Putamen (tissue), 1 donor: Measurements from ENCODE around the gene DDX19B.
"Not testable (repeated sequence)": the region's sequence is repeated elsewhere in the genome, so short reads cannot be mapped to it uniquely, and the experiment has no call there.

Experiments
- DNase-seq: peaks from one replicate; pipeline ENCODE4 v3.0.0-alpha.2; 2016; ENCODE audit warnings: low spot score

Gene DDX19B

DNA sequence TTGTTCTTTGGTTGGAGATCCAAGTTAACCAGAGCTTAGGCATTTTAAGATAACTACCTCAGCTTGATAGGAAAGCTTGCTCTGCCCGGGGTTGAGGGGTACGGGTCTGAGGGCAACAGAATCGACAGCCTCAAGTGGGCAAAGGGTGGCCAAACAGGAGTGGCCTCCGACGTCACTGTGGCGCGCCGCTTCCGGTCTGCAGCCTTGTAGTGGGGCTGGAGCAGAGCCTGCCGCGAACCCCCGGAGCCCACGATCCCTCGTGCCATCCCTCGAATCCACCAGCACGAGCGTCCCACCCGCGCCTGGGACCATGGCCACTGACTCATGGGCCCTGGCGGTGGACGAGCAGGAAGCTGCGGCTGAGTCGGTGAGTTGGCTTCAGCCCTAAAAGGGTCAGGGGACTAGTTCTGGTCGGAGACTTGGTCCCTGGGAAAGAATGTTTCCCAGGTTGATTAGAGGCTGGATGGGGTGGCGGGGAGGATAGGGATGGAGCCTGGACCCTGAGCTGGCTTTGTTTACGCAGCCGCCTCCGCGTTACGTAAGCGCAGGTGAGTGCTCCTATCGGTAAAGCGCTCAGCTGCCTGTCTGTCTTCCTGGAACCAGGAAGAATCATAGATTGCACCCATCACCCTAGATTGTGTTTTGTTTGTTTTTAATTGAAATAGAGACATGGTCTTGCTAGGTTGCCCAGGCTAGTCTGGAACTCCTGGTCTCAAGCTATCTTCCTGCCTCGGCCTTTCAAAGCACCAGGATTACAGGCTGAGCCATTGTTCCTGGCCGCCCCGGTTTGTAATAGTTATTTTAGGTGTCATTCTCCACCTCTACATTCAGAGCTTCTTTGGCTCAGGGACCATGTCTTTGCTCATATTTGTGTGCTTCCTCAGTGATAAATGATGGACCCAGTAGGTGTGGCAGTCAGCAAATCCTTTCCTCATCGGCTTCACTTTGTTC is at the start of gene DDX19B:
Gene DDX19B (plus strand): TSS at position 199 of the 951 bp plus-strand sequence. CDS start 112 bp downstream, at position 311.
- peak; percentile 67 for DNase-seq

DNA sequence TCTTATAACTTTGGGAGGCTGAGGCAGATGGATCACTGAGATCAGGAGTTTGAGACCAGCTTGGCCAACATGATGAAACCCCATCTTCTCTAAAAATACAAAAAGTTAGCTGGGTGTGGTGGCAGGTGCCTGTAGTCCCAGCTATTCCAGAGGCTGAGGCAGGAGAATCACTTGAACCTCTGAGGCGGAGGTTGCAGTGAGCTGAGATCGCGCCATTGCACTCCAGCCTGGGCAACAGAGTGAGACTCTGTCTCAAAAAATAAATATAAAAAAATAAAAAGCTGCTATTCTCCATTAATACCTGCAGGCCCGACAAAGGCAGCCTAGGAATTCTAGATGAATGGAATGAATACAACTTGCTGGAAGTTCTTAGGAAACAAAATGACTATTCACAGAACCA is 49.3 kb upstream of the DDX19B start:
- DNase-seq, result not testable (repeated sequence)

DNA sequence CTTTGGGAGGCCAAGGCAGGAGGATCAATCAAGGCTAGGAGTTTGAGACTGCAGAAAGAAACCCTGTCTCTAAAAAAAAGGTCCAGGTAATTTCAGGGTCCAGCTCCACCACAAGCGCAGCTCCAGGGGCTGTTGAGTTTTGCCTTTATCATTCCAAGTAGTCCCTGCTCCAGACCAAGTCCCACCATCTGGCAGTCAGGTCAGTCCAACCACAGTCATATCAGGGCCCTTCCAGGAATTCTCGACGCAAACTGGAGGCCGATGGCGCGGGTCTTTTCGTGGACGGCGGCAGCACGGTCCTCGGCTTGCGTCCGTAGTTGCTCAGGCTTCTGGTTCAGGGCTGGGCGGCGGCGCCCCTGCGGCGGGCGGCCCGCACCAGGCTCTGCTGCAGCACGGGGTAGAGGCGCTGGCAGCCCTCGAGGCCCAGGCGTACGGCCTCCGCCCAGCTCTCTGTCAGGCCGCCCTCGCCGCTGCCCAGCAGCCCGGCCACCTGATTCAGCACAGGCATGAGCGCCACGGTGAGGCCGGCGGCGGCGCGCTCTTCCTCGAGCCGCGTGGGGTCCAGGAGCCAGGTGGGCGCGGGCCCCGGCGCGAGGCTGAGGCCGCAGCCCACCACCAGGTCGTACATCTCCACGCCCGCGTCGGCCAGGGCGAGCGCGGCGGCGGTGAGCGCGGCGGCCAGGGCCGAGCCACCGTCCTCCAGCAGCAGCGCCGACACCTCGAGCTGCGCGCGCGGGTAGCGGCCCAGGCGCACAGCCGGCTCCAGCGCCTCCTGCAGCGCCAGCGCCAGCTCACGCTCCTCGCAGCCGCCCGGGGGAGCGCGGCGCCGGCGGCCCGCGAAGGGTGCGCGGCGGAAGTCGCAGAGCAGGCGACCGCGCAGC is 48.0 kb upstream of the DDX19B start:
- no peak for DNase-seq

DNA sequence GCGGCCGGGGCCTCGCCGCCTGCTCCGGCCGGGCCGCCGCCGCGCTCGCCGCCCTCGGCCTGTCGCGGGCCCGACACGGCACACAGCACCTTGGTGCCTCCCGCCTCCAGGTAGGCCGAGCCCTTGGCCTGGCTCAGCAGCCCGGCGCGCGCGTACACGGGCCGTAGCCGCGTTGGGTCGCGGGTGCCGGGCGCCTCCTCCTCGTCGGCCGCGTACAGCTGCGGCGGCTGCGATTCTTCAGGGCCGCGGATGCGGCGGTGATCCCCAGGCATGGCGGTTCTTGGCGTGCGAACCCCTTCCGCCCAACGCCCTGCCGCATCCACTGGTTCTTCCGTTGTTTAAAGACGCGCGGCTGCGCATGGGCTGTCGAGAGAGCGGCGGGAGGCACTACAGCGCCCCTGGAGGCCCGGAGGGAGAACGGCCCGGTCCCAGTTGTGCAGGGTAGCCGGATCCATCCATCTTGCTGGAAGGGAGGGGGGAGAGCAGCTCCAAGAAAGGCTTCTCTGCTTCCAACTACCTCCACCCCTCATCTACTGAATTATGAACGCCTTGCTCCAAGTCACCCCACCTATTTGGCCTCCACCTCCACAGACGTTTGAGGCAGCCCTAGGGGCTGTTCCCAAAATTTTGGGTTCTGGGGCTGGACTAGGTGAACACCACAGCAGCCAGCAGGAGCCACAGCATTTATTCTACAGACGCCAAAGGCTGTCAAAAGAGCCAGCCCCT is 47.2 kb upstream of the DDX19B start, which contains the start of gene EXOSC6:
Gene EXOSC6 (minus strand): TSS at position 312 of the 726 bp plus-strand sequence. CDS start 40 bp downstream, at position 272.
- peak; percentile 92 for DNase-seq

DNA sequence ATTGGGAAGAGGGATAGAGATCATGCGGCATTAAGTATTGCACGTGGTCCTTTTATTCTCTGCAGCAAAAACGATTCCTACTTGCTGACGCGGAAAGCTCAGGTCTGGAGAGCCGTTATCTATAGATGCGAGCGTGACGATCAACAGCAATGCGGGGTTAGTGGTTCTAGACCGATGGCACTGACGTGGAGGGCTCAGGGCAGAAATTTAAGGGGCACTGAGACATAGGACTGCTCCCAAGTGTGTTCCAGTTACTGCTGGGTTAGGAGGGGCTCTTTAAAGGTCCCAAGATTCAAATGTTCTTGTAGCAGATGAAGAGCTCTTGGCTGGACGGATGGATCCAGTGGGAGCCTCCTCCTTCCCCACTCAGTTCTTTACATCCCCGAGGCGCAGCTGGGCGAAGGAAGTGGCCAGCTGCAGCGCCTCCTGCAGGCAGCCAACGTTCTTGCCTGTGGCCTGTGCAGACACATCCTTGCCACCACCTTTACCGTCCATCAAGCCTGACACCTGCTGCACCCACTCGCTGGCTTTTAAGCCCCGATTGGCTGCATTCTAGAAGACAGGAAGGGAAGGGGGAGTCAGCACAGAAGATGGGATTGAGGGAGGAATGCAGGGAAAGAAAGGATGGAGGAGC is 46.5 kb upstream of the DDX19B start:
- DNase-seq, result no peak

DNA sequence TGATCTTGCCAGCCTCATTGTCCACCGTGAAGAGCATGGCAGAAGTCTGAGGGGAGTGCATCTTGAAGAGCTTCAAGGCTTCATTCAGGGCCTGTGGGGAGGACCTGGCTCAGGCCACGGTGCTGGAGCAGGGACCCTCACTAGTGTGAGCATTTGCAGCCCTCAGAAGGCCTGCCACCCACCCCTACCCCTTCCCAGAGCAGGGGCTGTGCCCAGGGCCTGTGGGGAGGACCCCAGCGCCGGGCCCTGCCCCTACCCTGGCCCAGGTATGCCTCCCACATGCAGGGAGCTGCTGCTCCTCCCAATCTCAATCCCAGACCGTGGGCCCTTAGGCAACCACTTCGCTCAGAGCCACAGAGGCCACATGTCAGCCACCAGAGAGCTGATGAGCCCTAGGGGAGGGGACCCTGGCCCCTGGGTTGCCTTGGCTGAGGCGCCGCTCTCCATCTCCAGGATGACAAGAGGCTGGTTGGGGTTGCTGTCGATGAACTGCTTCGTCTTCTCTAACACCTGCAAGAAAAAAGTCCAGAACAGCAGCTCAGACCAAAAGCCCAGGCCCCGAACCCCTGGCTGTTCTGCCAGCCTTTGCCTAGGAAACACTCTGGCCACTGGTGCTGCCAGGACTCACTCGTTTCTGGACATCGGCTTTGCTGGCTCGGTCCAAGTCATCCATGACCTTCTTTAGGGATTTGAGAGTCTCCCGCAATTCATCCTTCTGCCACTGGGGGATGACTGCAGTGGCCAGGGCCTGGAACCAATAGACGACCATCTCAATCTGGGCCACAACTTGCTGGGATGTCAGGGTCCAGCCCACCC is 45.5 kb upstream of the DDX19B start:
- no peak for DNase-seq

DNA sequence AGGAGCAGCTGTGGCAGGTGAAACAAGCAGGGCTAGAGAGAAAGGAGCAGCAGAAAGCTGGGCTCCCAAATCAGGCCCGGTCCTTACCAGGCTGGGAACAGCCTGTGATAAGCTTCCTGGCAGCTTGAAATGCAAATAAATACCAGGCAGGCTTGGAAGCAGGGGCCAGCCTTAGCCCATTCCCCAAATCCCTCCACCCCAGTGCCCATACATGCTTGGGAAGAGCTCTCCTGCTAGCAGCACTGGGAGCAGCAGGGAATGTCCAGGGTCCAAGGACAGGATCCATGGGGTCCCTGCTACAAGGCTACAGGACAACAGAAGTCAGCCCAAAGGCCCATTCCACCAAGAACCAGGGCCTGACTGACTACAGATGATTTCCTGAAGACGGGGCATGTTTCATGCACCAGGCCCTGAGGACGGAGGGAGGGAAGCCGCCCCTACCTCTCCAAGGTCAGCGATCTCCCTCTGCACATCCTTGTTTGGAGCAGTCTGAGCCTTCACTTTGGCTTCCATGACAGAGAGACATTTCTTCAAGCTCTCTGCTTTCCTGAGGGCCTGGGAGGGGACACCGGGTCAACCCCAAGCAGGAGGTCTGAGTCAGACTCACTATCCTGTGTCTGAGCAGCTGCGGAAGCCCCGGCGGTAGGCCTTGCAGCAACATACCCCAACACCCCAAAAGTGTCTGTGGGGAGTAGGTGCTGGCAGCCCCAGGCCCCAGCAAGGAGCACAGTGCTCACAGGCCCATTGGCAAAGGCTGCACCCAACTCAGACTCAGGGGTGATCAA is 44.6 kb upstream of the DDX19B start:
- DNase-seq, result no peak

DNA sequence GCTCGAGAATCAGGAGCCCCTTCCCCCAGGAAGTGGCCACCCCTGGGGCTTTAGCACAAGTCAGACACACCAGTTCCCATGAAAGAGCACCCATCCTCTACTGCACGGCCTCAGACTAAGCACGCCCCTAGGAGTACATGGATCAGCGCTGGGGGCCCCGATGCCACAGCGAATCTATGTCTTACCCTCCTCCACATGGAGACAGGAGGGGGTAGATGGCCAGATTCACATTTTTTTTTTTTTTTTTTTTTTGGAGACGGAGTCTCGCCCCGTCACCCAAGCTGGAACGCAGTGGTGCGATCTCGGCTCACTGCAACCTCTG is 44.1 kb upstream of the DDX19B start:
- DNase-seq, result no peak

DNA sequence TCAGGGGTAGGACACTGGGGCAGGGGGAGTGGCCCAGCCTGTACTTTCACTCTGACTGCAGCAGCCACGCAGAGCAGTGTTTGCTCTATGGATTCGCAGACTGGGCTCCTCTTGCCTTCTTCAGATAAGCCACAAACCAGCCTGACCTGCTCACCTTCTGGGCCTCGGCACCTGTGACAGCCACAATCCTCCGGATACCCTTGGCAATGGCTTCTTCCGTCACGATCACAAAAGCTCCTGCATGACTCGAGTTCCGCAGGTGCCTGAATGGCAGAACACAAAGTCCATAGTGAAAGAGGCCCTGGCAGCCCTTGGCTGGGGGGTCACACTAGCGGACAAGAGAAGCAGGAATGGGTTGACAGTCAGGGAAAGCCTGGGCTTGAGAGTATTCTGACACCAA is 43.4 kb upstream of the DDX19B start:
- DNase-seq, result no peak

DNA sequence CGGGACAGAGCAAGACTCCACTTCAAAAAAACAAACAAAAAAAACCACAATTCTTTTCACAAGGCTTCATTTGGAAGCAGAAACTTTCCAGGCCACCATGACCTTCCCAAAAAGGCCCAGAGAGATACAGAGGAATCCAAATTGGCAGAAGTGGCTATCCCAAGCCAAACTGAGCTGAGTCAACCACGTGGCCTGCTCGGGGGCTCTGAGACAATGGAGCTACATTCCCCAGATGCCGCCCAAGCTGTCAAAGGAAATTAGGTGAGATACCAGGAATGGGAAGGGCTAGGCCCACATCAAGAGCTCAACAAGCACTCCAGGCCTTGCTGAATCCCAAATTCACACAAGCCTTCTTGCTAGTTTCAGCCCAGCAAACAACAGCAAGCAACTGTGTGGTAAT is 41.6 kb upstream of the DDX19B start:
- no peak for DNase-seq

DNA sequence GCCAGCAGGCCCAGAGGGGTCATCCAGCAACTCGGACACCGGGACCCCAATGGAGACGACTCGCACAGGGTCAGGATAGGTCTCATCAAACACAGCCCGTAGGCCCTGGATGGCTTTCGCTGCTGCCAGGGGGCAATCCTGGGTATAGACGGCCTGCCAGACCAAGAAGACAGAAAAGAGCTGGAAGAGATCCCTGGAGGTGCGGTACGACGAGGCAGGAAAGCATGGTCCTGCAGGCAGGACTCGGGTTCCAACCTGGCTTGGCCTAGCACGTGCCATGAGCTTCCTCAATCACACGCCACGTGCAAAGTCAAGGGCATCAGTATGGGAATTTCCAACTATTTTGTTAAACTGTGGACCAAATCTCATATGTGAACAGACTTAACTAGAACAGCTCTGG is 40.9 kb upstream of the DDX19B start:
- no peak for DNase-seq

DNA sequence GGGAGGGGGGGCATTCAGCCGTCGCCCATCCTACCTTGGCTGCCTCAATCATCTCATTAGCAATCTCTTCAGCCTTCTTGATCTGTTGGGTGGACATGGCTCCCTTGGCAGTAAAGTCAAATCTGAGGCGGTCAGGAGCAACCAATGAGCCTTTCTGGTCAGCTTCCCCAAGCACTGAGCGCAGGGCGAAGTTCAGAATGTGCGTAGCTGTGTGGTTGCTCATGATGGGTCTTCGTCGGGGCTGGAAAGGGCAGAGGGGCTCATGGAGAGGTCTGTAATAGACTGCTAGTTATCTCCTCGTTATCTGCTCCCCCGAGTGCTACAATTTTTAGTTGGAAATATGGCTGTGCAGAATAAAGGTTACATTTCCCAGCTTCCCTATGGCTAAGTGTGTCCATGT is 40.0 kb upstream of the DDX19B start:
- DNase-seq, result no peak

DNA sequence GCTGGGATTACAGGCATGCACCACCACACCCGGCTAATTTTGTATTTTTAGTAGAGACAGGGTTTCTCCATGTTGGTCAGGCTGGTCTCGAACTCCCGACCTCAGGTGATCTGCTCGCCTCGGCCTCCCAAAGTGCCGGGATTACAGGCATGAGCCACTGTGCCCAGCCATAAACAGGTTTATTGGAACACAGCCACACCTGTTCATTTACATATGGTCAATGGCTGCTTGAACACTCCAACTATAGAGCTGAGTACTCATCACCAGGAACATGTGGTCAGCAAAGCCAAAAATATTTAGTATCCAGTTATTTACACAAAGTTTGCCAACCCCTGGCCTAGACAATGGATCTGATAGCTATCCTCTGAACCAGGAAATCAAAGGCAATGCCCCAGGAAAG is 39.1 kb upstream of the DDX19B start:
- not testable (repeated sequence) for DNase-seq

DNA sequence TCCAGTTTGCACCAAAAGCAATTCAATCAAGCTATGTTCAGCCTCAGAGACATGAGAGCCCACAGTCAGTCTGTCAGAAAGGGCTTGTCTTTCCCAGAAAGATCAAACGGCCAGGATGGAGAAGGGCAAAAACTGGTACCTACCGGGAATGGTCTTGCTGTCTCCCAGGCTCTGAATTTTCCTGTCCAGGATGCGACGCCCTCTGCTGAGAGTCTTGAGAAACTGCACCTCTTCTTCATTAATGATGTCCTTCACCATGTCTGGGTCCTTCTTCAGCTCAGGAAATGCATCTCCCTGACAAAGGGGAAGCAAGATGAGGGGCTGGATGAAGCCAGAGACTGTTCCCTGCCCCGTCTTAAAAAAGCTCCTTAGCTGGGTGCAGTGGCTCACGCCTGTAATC is 31.5 kb upstream of the DDX19B start:
- no peak for DNase-seq

DNA sequence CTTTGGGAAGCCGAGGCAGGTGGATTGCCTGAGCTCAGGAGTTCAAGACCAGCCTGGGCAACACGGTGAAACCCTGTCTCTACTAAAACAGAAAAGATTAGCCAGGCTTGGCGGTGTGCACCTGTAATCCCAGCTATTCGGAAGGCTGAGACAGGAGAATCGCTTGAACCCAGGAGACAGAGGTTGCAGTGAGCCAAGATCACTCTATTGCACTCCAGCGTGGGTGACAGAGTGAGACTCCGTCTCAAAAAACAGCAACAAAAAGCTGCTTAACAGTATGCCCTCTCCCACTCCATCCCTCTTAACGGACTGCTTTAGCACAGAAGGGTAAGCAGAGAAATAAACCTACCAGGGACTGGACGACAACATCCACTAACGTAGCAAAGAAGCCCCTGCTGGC is 31.1 kb upstream of the DDX19B start:
- not testable (repeated sequence) for DNase-seq

DNA sequence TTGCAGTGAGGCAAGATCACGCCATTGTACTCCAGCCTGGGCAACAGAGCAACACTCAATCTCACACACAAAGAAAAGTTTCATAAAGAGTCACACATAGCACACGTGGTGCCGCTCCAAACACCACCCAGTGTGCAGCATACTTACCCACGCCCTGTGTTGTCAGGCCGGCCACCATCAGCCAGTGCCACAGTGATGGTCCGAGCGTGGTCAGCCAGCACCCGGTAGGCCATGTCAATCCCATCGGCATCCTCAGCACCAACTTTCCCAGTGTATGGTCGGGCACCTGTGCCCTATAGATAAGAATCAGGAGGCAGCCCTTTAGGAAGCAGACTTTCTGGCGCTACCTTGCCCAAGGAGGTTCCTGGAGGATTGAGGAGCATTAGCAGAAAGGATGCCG is 29.5 kb upstream of the DDX19B start:
- no peak for DNase-seq

DNA sequence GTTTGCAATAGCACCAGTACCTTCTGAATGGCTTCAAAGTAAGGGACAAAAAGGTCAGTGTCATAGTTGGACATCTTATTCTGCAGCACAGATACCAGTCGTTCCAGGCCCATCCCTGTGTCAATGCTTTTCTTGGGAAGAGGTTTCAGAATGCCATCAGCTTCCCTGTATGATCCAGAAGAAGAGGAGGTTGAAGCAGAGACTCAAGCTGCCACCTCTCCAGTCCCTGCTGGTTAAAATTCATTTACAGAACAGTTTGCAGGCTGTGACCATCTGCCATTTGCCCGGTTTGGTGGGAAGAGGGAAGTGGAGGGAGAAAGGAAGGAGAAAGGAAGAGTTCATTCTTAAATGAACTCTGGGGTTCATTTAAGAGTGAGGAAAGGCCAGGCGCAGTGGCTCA is 28.8 kb upstream of the DDX19B start:
- no peak for DNase-seq

DNA sequence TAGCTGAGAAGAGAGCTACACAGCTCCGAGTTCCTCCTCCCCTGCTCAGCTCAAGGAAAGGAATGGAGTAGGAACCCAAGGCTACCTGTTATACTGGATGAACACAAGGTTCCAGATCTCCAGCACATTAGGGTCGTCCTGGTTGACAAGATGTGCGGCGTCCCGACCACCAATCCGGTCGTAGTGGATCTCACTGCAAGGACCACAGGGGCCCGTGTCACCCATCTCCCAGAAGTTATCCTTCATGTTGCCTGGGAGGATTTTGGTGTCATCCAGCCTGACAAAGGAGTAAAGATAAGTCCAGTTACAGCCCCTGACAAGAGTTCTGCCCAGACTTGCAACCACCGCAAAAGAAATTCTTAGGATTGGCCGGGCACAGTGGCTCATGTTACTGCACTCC is 27.3 kb upstream of the DDX19B start:
- no peak for DNase-seq

DNA sequence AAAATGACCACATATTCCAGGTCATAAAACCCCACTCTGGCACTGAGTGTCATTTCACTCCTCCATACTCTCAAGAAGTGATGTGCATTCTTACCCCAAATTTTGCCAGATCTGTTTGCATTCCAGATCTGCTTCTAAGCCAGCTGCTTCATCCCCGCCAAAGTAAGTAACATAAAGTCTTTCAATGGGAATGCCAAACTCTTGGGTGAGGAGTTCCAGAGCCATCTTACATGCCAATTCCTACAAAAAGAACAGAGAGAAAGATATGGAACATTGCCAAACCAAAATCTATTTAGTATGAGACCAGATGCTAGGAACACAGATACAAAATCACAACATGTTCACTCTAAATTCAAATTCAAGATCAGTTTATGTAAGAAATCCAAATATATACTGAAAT is 22.6 kb upstream of the DDX19B start:
- no peak for DNase-seq
